NK-92 treated with Interleukin-12 subunit alpha and Interleukin-12 subunit beta, amount 100 ng/mL, for 24 hours (cell line): Measurements from ENCODE around the gene HOXD8.

ENCODE experiments used
- DNase-seq: peaks from one replicate; lab custom pipeline; 2025; lab: John Stamatoyannopoulos, UW

HOXD8 gene

GRCh38 chr2:176103742-176104315 is 25.7 kb upstream of the HOXD8 start:
- no peak for DNase-seq

- no peak for DNase-seq
Measured at GRCh38 chr2:176104316-176105077, 25.0 kb upstream of the HOXD8 start.

GRCh38 chr2:176105078-176105729 is 24.3 kb upstream of the HOXD8 start:
- no peak for DNase-seq

GRCh38 chr2:176105730-176106580 is 23.6 kb upstream of the HOXD8 start:
- no peak for DNase-seq

GRCh38 chr2:176106581-176107539 is 22.6 kb upstream of the HOXD8 start, which contains the start of gene HOXD11:
HOXD11 (plus strand) TSS chr2:176107280; CDS start chr2:176107356, 76 bp downstream.
- DNase-seq: no peak

GRCh38 chr2:176107731-176108181 is 21.7 kb upstream of the HOXD8 start:
- DNase-seq: no peak

- no peak for DNase-seq
Measured at GRCh38 chr2:176109192-176109901, 20.2 kb upstream of the HOXD8 start.

GRCh38 chr2:176109946-176110345 is 19.6 kb upstream of the HOXD8 start:
- no peak for DNase-seq

- DNase-seq: no peak
Measured at GRCh38 chr2:176110415-176111308, 18.8 kb upstream of the HOXD8 start.

GRCh38 chr2:176111309-176111663 is 18.2 kb upstream of the HOXD8 start:
- DNase-seq: peak; percentile 19

- no peak for DNase-seq
Measured at GRCh38 chr2:176111846-176112374, 17.6 kb upstream of the HOXD8 start.

GRCh38 chr2:176112375-176113302 is 16.9 kb upstream of the HOXD8 start:
- no peak for DNase-seq

GRCh38 chr2:176114120-176114929 is 15.2 kb upstream of the HOXD8 start:
- no peak for DNase-seq

GRCh38 chr2:176114930-176115625 is 14.4 kb upstream of the HOXD8 start:
- no peak for DNase-seq

- no peak for DNase-seq
Measured at GRCh38 chr2:176115883-176116813, 13.4 kb upstream of the HOXD8 start, which contains the start of gene HOXD10. HOXD10 (plus strand) TSS chr2:176116778; CDS start chr2:176116834, 56 bp downstream.
